ENCODE results near the gene CHST4. TPM values are rescaled to one million over a fixed set of nuclear protein-coding genes. Genes with fewer than 3 reads are reported as not detected.

The CHST4 gene
- total and polyA plus RNA-seq, 9 of the 15 experiments (the other 6 are each of a cell fraction or from before 2014, with no cell fraction given) = 0.07 TPM; not detected in 8

DNA sequence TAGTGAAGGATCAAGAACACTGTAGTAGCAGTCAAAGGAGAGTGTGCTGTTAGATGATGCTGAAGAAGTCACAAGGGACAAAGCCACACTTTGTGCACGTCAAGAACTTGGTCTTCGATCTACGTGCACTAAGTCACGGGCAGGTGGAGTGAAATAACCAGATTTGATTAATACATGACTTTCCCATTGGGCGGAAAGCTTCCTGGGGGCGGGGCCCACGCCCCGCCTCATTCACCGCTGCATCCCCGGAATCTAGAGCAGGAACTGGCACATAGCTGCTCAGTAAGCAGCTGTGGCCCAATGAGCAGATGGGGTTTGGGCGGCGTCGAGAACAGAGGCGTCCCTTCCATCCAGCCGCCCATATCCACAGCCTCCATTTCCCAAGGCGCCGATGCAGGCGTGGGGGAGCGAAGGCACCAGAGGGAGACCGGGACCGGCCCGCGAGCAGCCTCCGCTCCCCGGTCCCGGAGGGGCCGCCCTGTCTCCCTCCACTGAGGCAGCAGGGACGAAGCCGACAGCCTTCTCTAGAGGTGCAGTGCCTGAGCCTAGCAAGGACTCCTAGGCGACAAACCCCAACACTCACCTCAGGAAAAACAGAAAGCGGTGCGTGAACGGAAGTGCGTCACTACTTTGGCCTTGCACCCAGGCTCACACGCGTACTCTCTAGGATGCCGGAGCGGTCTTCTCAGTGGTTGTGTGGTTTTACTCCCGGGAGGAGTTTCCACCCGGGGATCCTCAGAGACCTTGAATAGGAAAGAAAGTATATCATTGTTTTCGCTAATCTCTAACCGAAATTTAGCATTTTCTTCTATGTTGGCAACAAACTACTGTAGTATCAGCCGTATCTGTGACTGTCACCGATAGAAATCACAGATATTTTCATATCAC is 42.0 kb upstream of the CHST4 start (continued):
- TF ChIP-seq, protein P1, sequence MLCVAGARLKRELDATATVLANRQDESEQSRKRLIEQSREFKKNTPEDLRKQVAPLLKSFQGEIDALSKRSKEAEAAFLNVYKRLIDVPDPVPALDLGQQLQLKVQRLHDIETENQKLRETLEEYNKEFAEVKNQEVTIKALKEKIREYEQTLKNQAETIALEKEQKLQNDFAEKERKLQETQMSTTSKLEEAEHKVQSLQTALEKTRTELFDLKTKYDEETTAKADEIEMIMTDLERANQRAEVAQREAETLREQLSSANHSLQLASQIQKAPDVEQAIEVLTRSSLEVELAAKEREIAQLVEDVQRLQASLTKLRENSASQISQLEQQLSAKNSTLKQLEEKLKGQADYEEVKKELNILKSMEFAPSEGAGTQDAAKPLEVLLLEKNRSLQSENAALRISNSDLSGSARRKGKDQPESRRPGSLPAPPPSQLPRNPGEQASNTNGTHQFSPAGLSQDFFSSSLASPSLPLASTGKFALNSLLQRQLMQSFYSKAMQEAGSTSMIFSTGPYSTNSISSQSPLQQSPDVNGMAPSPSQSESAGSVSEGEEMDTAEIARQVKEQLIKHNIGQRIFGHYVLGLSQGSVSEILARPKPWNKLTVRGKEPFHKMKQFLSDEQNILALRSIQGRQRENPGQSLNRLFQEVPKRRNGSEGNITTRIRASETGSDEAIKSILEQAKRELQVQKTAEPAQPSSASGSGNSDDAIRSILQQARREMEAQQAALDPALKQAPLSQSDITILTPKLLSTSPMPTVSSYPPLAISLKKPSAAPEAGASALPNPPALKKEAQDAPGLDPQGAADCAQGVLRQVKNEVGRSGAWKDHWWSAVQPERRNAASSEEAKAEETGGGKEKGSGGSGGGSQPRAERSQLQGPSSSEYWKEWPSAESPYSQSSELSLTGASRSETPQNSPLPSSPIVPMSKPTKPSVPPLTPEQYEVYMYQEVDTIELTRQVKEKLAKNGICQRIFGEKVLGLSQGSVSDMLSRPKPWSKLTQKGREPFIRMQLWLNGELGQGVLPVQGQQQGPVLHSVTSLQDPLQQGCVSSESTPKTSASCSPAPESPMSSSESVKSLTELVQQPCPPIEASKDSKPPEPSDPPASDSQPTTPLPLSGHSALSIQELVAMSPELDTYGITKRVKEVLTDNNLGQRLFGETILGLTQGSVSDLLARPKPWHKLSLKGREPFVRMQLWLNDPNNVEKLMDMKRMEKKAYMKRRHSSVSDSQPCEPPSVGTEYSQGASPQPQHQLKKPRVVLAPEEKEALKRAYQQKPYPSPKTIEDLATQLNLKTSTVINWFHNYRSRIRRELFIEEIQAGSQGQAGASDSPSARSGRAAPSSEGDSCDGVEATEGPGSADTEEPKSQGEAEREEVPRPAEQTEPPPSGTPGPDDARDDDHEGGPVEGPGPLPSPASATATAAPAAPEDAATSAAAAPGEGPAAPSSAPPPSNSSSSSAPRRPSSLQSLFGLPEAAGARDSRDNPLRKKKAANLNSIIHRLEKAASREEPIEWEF (CRISPR knock-in tag; IDR thresholded peaks at IDR 0.05) = no peak
- TF ChIP-seq NFIC (IDR thresholded peaks at IDR 0.05) (peak; percentile 11; the same call in 1 of the 2 replicates), ELF2 (CRISPR knock-in tag; IDR thresholded peaks at IDR 0.05) (no peak), CBX1 (IDR thresholded peaks at IDR 0.05; ENCODE audit: low read depth) (0 out of 2 replicates have a peak, but pooled peaks have one; percentile 46), ZKSCAN8 (CRISPR knock-in tag; IDR thresholded peaks at IDR 0.05) (no peak), MYC (IDR thresholded peaks at IDR 0.05; ENCODE audit: low read depth, low read length) (peak; percentile 57; the same call in 1 of the 2 replicates), MYC (CRISPR knock-in tag; IDR thresholded peaks at IDR 0.05; ENCODE audit: borderline replicate concordance, low read depth) (0 out of 2 replicates have a peak, but pooled peaks have one; percentile 78), ZNF561 (CRISPR knock-in tag; conservative IDR thresholded peaks at IDR 0.05) (no peak), ESRRA (IDR thresholded peaks at IDR 0.05; ENCODE audit: borderline replicate concordance, low read depth) (peak; percentile 63; the same call in 1 of the 2 replicates), PTTG1 (tag; IDR thresholded peaks at IDR 0.05; ENCODE audit: low read depth) (no peak), BCL6 (CRISPR knock-in tag; IDR thresholded peaks at IDR 0.05) (no peak), TBP (optimal IDR thresholded peaks at IDR 0.05; ENCODE audit: low read depth, low read length) (peak; percentile 27)
- TF ChIP-seq, protein P2, sequence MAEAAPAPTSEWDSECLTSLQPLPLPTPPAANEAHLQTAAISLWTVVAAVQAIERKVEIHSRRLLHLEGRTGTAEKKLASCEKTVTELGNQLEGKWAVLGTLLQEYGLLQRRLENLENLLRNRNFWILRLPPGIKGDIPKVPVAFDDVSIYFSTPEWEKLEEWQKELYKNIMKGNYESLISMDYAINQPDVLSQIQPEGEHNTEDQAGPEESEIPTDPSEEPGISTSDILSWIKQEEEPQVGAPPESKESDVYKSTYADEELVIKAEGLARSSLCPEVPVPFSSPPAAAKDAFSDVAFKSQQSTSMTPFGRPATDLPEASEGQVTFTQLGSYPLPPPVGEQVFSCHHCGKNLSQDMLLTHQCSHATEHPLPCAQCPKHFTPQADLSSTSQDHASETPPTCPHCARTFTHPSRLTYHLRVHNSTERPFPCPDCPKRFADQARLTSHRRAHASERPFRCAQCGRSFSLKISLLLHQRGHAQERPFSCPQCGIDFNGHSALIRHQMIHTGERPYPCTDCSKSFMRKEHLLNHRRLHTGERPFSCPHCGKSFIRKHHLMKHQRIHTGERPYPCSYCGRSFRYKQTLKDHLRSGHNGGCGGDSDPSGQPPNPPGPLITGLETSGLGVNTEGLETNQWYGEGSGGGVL (CRISPR knock-in tag; IDR thresholded peaks at IDR 0.05) = no peak
- TF ChIP-seq, protein P3, sequence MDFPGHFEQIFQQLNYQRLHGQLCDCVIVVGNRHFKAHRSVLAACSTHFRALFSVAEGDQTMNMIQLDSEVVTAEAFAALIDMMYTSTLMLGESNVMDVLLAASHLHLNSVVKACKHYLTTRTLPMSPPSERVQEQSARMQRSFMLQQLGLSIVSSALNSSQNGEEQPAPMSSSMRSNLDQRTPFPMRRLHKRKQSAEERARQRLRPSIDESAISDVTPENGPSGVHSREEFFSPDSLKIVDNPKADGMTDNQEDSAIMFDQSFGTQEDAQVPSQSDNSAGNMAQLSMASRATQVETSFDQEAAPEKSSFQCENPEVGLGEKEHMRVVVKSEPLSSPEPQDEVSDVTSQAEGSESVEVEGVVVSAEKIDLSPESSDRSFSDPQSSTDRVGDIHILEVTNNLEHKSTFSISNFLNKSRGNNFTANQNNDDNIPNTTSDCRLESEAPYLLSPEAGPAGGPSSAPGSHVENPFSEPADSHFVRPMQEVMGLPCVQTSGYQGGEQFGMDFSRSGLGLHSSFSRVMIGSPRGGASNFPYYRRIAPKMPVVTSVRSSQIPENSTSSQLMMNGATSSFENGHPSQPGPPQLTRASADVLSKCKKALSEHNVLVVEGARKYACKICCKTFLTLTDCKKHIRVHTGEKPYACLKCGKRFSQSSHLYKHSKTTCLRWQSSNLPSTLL (IDR thresholded peaks at IDR 0.05) = no peak
- TF ChIP-seq, protein P4, sequence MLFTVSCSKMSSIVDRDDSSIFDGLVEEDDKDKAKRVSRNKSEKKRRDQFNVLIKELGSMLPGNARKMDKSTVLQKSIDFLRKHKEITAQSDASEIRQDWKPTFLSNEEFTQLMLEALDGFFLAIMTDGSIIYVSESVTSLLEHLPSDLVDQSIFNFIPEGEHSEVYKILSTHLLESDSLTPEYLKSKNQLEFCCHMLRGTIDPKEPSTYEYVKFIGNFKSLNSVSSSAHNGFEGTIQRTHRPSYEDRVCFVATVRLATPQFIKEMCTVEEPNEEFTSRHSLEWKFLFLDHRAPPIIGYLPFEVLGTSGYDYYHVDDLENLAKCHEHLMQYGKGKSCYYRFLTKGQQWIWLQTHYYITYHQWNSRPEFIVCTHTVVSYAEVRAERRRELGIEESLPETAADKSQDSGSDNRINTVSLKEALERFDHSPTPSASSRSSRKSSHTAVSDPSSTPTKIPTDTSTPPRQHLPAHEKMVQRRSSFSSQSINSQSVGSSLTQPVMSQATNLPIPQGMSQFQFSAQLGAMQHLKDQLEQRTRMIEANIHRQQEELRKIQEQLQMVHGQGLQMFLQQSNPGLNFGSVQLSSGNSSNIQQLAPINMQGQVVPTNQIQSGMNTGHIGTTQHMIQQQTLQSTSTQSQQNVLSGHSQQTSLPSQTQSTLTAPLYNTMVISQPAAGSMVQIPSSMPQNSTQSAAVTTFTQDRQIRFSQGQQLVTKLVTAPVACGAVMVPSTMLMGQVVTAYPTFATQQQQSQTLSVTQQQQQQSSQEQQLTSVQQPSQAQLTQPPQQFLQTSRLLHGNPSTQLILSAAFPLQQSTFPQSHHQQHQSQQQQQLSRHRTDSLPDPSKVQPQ (CRISPR knock-in tag; IDR thresholded peaks at IDR 0.05; ENCODE audit: borderline replicate concordance) = no peak

Data from K562 (cell line).